ENCODE data around the gene BRIP1.

DNA sequence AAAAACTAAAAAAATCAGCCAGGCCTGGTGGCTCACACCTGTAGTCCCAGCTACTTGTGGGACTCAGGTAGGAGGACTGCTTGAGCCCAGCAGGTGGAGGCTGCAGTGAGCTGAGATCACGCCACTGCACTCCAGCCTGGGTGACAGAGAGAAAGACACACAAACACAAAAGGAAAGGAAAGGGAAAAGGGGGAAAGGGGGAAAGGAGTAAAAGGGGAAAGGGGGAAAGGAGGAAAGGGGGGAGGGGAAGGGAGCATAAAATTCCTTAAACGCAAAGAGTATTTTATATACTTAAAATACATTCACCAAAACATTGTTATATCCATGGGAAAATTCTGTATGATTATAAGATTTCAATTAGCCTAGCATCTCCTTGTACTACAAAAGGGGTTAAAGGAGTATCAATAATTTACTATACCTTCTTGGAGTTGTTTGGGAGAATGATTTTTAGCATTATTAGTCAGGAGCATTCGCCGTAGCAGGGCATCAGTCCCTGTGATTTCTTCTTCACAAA lies 17.3 kb upstream of the BRIP1 start:
- no peak for TF ChIP-seq POLR2A (IDR thresholded peaks at IDR 0.05)
- TF ChIP-seq, protein P1, sequence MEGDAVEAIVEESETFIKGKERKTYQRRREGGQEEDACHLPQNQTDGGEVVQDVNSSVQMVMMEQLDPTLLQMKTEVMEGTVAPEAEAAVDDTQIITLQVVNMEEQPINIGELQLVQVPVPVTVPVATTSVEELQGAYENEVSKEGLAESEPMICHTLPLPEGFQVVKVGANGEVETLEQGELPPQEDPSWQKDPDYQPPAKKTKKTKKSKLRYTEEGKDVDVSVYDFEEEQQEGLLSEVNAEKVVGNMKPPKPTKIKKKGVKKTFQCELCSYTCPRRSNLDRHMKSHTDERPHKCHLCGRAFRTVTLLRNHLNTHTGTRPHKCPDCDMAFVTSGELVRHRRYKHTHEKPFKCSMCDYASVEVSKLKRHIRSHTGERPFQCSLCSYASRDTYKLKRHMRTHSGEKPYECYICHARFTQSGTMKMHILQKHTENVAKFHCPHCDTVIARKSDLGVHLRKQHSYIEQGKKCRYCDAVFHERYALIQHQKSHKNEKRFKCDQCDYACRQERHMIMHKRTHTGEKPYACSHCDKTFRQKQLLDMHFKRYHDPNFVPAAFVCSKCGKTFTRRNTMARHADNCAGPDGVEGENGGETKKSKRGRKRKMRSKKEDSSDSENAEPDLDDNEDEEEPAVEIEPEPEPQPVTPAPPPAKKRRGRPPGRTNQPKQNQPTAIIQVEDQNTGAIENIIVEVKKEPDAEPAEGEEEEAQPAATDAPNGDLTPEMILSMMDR (IDR thresholded peaks at IDR 0.05): no peak

All from lower leg skin (tissue), 3 donors.